ENCODE data around the gene ZBED6. TPM values are rescaled to one million over a fixed set of nuclear protein-coding genes. Genes with fewer than 3 reads are reported as not detected.
A peak's percentile ranks its signal among the peaks of the same experiment; 100 is the strongest.

Gene ZBED6
- total and polyA plus RNA-seq, 2 experiments from 2014 or later, result 2.5 to 4.8 TPM

GRCh38 chr1:203763505-203763904, 31.9 kb upstream of the ZBED6 start (continued):
- TF ChIP-seq NANOG (IDR thresholded peaks at IDR 0.05; ENCODE audit: borderline replicate concordance) (no peak), STAT1 (IDR thresholded peaks at IDR 0.05; ENCODE audit: unreplicated experiment) (no peak), JUNB (IDR thresholded peaks at IDR 0.05; ENCODE audit: unreplicated experiment) (no peak)

- H3K27ac ChIP-seq (ENCODE audit: low read depth), result no peak overlapping the region
- no peak for DNase-seq (ENCODE audit: low spot score)
- no peaks in the 10 kb centered on the region for H3K36me3 Mint-ChIP-seq (ENCODE audit: low read depth)
- H3K36me3 ChIP-seq (ENCODE audit: insufficient read depth), result no peaks in the 10 kb centered on the region
- H4K20me1 ChIP-seq (replicated peaks; ENCODE audit: insufficient read depth), result no peaks in the 10 kb centered on the region
- no peak overlapping the region for H3K27ac Mint-ChIP-seq
- peaks cover under 1% of the 10 kb centered on the region; the same call in 1 of the 3 replicates for H3K4me1 Mint-ChIP-seq
- ATAC-seq, result no peak
- H2AFZ ChIP-seq, result peak overlapping the region; percentile 43; the same call in 1 of the 2 replicates
- H3K9me2 ChIP-seq (ENCODE audit: insufficient read depth), result 0 out of 2 replicates have a peak, but pooled peaks cover 6% of the 10 kb centered on the region
- H3K27me3 Mint-ChIP-seq (ENCODE audit: insufficient read depth, low read depth, poor library complexity), result peaks cover 4% of the 10 kb centered on the region
- H3K4me1 ChIP-seq (ENCODE audit: insufficient read depth), result peaks cover 3% of the 10 kb centered on the region; the same call in 1 of the 2 replicates
- no peak overlapping the region for H3K4me3 ChIP-seq
- H3K9me3 Mint-ChIP-seq, result no peaks in the 10 kb centered on the region
- no peak overlapping the region for H3K4me3 Mint-ChIP-seq
- no peaks in the 10 kb centered on the region for H3F3A ChIP-seq (replicated peaks; ENCODE audit: low read depth)
- H3K79me2 ChIP-seq (replicated peaks; ENCODE audit: insufficient read depth), result no peaks in the 10 kb centered on the region
- H3K4me2 ChIP-seq, result no peak overlapping the region
- no peaks in the 10 kb centered on the region for H3K27me3 ChIP-seq (ENCODE audit: insufficient read depth)
- TF ChIP-seq CREB1 (CRISPR knock-in tag; IDR thresholded peaks at IDR 0.05; ENCODE audit: low read depth) (no peak), NANOG (IDR thresholded peaks at IDR 0.05; ENCODE audit: borderline replicate concordance) (no peak), ZNF462 (CRISPR knock-in tag; IDR thresholded peaks at IDR 0.05) (no peak), ZNF114 (CRISPR knock-in tag; IDR thresholded peaks at IDR 0.05) (no peak), JUNB (IDR thresholded peaks at IDR 0.05; ENCODE audit: unreplicated experiment) (no peak), EZH2phosphoT487 (IDR thresholded peaks at IDR 0.05; ENCODE audit: unreplicated experiment) (no peak), ZNF331 (CRISPR knock-in tag; IDR thresholded peaks at IDR 0.05; ENCODE audit: low read depth) (no peak), STAT1 (IDR thresholded peaks at IDR 0.05; ENCODE audit: unreplicated experiment) (no peak), POLR2AphosphoS5 (IDR thresholded peaks at IDR 0.05; ENCODE audit: low read depth) (no peak)
- TF ChIP-seq, protein P1, sequence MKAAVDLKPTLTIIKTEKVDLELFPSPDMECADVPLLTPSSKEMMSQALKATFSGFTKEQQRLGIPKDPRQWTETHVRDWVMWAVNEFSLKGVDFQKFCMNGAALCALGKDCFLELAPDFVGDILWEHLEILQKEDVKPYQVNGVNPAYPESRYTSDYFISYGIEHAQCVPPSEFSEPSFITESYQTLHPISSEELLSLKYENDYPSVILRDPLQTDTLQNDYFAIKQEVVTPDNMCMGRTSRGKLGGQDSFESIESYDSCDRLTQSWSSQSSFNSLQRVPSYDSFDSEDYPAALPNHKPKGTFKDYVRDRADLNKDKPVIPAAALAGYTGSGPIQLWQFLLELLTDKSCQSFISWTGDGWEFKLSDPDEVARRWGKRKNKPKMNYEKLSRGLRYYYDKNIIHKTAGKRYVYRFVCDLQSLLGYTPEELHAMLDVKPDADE (IDR thresholded peaks at IDR 0.05), result no peak
- TF ChIP-seq, protein P2, sequence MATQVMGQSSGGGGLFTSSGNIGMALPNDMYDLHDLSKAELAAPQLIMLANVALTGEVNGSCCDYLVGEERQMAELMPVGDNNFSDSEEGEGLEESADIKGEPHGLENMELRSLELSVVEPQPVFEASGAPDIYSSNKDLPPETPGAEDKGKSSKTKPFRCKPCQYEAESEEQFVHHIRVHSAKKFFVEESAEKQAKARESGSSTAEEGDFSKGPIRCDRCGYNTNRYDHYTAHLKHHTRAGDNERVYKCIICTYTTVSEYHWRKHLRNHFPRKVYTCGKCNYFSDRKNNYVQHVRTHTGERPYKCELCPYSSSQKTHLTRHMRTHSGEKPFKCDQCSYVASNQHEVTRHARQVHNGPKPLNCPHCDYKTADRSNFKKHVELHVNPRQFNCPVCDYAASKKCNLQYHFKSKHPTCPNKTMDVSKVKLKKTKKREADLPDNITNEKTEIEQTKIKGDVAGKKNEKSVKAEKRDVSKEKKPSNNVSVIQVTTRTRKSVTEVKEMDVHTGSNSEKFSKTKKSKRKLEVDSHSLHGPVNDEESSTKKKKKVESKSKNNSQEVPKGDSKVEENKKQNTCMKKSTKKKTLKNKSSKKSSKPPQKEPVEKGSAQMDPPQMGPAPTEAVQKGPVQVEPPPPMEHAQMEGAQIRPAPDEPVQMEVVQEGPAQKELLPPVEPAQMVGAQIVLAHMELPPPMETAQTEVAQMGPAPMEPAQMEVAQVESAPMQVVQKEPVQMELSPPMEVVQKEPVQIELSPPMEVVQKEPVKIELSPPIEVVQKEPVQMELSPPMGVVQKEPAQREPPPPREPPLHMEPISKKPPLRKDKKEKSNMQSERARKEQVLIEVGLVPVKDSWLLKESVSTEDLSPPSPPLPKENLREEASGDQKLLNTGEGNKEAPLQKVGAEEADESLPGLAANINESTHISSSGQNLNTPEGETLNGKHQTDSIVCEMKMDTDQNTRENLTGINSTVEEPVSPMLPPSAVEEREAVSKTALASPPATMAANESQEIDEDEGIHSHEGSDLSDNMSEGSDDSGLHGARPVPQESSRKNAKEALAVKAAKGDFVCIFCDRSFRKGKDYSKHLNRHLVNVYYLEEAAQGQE (IDR thresholded peaks at IDR 0.05; ENCODE audit: unreplicated experiment), result no peak
Observed at GRCh38 chr1:203764105-203765028, 31.1 kb upstream of the ZBED6 start.
